Stimulated activated CD4-positive, alpha-beta T cell treated with anti-CD3 and anti-CD28 coated beads, Interleukin-2, amount 100 ng/mL, for 24 hours (primary cell): Measurements from ENCODE around the gene APP.
A peak's percentile ranks its signal among the peaks of the same experiment; 100 is the strongest.
"Not testable (repeated sequence)": the region's sequence is repeated elsewhere in the genome, so short reads cannot be mapped to it uniquely, and the experiment has no call there.

Experiments used
- DNase-seq, 2 donors: peaks; one replicate each; pipeline ENCODE4 v3.0.0-alpha.2; 2020

APP gene

DNA sequence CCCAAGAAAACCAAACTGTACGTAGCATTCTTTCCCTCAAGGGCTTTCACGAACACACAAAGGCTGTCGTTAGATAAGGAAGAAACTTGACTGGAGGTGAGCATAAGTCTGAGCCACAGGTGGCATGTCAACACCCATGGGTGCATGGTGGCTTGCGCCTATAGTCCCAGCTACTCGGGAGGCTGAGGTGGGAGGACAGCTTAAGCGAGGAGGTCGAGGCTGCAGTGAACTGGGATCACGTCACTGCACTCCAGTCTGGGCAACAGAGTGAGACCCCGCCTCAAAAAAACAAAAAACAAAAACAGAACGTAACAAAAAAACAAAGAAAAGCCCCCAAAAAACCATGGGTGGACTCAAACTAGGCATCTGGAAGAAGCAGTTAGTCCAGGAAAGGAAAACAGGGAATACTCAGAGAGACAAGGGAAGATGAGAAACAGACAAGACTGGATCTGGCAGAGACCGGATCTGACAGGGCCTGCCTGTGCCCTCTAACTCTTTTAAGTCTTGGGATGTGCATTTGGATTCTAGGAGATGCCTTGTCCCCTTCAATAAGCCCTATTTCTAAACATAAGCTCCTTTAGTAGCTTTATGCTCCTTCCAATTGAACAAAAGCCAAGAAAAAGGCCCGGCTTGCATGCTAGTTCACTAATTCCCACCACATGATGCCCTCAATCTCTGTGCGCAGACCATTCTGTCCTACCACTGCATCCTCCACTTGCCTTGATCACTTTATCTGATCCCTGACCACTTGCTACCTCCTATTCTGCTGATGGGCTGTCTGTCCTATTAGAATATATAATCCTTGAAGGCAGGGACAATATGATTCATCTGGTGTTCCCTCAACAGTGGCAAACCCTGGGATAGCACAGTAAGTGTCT lies 73.8 kb downstream of the APP start:
- DNase-seq: no peak

- no peak for DNase-seq
These were observed 75.4 kb downstream of the APP start for GRCh38 chr21:26095131-26095530.

DNA sequence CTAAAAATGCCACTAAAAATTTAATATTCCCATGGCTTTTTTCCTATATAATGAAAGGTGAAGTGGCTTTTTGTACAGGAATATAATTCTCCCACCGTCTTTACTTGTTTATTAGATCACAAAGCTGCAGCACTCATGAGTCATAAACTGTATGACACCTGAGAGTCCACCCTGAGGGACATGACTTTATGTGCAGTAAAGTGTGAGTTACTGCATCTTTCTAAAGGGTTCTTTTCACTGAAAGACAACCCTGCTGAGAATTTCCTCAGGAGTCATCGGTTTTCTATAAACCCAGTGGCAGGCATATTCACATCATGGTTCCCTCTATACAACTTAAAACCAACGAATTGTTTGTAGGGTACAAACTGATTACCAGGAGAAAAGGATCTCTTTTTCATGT lies 77.4 kb downstream of the APP start:
- no peak for DNase-seq

DNA sequence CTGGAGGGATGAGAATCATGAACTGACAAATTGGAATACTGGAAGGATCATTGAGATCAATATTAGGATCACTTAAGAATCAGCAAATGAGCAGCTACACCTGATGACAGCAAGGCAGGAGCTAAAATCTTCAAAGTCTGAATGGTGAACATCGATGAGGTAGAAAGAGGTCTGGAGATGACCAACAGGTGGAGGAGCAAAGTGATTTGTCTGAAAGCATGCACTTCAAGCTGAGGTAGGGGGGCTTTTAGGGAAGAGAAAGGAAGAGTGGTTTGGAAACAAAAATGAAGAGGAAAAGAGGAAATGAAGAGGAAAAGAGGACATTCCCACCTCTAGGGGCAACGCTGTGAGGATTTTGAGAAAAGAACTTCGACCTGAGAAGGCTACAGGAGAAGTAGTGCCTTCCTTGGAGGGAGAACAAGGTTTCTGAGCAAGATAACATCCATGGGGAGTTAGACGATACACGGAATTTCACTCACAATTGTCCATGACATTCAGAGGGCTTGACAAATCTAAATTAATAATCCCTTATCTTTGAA lies 79.0 kb downstream of the APP start:
- no peak for DNase-seq

DNA sequence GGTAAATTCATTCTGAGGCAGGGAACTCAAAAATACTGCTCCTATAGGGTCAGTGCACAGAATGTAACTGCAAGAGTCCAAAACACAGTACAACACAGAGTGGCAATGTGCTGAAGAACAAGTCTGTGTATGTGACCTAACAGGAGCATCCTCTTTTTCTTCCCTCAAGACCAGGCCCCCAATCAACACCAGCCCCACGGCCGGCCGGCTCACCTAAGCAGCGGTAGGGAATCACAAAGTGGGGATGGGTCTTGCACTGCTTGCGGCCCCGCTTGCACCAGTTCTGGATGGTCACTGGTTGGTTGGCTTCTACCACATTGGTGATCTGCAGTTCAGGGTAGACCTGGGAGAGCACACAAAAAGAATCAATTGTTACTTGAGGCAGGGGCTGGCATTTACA lies 80.8 kb downstream of the APP start:
- DNase-seq: no peak

- no peak for DNase-seq
These were observed 83.2 kb downstream of the APP start for GRCh38 chr21:26087223-26087918.

- no peak for DNase-seq
These were observed 84.7 kb downstream of the APP start for GRCh38 chr21:26085882-26086281.

DNA sequence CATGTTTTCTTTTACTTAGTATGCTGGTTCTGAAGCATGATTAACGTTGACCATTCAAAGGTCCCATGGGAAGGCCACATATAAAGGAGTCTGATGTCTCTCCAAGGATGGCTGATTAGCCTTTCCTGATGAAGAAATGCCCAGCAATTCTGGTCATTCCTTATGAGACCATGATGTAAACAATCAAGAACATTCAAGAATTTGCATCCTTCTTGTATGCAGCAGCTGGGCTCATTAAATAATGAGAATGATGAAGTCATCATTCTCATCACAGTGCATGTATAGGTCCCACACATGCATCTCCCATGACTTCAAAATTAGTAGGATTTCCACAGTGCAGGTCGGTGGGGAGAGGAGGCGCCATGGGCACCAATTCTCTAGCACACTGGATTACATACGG lies 85.4 kb downstream of the APP start:
- DNase-seq: no peak

GRCh38 chr21:26082549-26082948 lies 88.0 kb downstream of the APP start:
- no peak for DNase-seq

DNA sequence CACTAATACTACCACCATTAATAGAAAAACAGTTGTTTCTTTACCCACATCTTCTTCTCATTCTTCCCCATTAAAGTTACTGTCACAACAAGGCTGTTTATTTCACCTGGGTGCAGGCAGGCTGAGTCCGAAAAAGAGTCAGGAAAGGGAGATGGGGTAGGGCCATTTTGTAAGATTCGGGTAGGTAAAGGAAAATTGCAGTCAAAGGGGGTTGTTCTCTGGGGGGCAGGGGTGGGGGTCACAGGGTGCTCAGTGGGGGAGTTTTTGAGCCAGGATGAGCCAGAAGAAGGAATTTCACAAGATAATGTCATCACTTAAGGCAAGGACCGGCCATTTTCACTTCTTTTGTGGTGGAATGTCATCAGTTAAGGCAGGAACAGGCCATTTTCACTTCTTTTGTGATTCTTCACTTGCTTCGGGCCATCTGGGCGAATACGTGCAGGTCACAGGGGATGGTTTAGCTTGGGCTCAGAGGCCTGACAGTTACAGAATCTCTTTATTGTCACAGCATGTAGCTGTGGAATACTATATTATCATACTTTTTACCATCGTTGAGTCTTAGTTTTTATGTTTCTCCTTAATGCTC lies 89.3 kb downstream of the APP start:
- not testable (repeated sequence) for DNase-seq

DNA sequence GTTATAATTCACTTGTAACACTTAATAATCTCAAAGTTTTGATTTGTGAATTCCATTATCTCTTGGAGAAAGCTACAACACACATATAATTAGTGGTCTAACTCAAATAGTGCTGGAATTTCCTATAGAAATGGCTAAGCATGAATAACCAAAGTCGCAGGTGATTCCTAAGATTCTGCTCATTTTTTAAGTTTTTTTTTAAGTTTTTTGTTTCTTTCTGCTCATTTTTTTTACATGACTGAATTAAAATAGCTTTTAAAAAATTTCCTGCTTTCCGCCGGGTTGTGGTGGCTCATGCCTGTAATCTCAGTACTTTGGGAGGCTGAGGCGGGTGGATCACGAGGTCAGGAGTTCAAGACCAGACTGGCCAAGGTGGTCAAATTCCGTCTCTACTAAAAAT lies 90.4 kb downstream of the APP start:
- DNase-seq: no peak

- no peak for DNase-seq
These were observed 91.2 kb downstream of the APP start for GRCh38 chr21:26079366-26079765.

DNA sequence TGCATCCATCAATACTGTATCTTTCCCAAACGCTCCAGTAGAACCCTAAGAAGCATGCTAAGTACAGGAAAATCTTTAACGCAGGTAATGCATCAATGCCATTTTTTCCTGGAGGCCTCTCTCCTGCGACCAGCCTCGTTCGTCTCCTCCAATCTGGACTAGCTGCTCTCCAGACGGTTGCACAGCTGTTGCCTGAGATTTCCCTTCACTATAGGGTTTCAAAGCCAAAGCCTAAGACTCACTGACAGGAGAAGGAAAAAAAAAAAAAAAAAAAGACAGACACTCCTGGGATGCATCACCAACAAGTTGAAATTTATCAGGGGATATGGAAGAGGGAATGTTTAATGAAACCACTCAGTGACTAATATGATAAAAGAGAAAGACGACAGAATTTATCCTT lies 93.0 kb downstream of the APP start:
- DNase-seq: no peak

DNA sequence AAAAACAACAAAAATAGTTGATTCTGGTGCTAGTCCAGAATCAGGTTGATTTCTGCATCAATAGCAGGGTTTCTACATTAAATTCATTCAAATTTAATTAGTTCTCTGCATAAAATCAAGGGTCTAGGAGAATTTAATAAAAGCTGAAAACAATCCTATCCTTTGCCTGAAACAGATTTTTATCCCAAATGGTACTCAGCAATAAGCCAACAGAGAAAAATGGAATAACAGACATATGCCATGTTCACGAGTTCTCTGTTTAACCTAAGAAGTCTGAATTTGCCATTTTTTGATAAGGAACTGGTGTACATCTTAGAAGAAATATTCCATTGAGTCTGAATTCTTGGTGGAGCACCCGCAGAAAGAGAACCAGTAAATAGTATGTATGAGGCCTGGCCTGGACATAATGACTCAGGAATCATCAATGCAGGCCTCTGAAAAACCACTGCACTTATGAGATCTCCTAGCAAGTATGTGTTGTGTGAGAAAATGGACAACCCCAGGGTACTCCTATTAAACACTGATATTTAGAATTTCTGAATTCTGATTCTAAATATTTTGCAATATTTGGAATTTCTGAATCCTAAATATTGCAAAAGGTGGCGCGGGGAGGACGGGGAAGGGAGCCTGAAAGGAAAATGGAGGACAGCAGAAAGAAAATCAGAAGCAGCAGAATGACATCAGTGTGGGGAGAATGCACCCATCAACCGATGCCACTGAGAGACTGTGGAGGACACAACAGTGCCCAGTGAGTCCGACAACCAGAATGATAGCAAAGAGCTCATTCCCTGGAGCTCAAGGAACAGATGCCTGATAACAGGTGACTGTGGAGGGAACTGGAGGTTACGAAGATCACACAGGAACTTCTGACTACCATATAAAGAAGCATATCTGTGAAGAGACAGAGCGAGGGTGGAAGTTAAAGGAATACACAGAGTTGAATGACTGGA lies 97.6 kb downstream of the APP start:
- no peak for DNase-seq

DNA sequence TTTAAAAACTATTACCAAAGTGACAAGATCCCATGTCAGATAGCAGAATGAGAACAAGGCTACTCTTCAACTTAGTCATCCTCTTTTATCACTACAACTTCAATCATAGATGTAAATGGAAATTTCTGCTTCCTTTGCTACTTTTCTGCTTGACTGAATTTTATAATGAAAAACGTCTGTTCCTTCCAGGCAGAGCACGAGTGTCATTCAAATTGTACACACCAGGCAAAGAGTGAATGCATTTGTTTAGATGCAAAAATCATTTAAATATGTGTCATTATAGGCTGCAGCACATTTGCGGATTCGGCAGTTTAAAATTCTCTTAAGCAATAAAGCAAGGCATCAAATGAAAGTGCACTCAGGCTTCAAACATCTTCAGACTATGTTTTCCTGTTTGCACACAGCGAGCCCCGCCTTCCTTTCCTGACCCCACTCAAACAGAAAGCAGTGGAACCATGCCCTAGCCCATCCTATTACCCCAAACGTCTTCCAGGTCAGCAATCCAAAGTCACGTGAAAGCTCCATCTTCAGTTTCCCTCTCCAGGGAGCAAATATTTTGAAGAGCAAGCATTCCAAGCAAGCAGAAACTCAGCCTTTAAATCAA lies 99.6 kb downstream of the APP start:
- peak; percentile 11 to 18 for DNase-seq

DNA sequence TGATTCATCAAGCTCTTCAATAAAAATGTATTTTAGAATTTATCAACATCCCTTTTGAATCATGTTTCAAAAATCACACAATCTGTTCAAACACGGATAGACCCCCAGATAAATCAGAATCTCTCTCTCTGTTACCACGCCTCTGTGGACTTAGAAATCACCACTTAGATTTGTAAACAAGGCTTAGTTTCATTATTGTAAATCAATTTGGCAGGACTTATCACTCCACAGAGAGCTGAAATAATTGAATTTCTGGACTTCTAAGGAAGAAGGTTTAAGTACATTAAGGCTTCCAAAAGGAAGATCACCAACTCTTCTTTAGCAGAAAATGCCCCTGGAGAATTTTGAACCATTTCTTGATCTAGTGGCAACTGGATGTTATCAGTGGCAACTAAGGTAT lies 100.4 kb downstream of the APP start:
- no peak for DNase-seq

GRCh38 chr21:26068776-26069175 lies 101.8 kb downstream of the APP start:
- no peak for DNase-seq

DNA sequence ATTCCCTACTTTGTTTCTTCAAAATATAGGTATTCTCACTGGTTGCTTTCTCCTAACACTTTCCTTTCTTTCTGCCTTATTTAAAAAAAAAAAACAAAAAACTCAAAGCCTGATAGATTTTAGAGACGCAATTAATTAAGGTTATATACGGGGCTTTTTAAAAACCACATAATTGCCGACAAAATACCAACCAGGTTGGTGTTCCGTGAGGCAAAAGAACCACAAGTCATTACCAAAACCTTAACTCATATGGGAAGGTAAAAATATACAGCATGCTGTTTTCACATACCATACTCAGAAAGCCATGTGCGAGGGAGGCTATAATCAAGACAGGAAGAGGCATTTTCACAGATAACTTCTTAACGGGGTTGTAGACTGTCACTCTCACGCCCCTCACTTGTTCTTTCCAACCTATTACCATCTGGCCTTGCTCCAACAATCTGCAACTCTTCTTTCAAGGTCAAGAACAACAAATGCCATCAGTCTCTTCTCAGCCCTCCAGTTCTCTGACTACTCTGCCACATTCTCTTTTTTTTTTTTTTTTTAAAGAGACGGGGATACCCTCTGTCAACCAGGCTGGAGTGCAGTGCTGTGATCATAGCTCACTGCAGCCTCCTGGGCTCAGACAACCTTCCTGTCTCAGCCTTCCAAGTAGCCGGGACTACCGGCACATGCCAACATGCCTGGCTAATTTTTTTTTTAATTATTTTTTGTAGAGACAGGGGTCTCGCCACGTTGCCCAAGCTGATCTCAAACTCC lies 102.6 kb downstream of the APP start:
- DNase-seq: no peak

DNA sequence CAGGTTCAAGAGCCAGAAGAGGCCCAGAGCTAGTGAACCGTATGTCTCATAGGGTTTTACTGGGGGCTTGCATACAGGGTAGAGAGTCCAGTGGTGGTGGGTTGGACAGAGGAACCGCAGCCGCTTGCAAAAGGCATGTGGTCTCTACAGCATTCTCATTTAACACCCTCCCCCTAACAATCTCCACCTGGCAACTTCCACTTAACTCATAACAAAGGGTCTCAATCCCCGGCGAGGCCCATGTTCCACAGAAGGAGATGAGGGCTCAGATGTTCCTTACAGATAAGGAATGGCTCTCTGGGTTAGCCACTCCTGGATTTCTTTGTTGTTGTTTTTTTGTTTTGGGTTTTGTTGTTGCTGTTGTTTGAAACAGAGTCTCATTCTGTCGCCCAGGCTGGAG lies 106.1 kb downstream of the APP start:
- DNase-seq: no peak

DNA sequence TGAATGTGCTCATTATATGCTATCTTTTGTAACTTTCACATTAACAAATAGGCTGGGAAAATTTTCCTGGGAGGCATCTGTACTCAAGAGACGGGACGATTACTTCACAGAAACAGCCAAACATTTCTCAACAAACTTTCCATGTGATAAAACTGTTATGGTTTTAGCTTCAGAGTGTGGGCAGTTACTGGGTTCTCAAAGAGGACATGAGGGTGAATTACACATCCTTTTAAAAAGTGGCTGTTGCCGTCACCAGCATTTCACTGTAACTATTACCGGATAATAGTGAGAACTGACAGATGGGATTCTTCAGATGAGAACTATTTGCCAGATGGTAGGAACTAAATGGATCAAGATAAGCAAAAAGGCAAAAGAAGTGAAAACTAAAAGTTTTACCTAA lies 109.1 kb downstream of the APP start:
- DNase-seq: no peak

GRCh38 chr21:26060335-26061115 lies 110.0 kb downstream of the APP start:
- DNase-seq: no peak
